Activated CD4-positive, CD25-positive, alpha-beta regulatory T cell (primary cell): ENCODE measurements around the gene ZNF136.

Source experiments
- DNase-seq, 4 experiments: peaks; one replicate each; lab custom pipeline; 2025; lab: John Stamatoyannopoulos, UW

The ZNF136 gene

DNA sequence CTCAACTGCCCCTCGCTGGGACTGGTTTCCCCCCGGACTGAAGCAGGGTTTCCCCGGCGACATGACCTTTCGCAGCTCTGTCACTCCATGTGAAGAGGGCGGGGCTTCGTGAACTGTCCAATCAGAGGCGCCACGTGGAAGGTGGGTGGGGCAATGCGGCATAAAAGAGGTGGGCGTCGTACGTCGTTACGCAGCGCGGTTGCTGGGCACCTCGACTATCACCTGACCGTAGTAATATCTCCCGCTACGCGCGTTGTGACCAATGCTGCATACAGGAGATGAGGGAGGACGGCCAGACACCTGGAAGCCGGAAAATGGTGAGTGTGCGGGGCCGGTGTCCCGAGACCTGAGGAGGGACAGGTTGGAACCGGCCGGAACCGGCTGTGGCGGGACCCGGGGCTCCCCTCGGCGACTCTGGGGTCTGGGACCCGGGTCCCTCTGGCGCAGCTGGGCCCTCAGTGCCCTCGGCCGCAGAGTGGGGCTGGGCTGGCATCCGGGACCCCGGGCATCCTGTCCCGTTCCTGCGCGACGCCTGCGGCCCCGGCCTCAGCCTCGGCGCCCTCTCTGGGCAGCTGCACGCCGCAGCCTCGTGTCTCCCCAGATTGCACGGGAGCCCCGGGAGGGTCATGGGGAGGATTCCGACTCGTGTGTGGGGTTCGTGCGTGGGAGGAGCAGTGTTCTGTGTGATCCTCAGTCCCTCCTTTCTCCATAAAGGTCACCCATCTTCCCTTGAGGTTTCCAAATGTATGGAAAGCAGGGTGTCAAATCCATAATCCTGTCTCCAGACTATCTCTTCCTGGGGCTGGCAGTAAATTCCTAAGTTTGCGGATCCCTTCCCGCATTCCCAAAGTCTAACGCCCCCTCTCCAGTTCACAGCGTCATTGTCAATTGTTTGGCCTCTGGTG is 32.2 kb downstream of the ZNF136 start:
- peak; percentile 30 to 56 (median 36) for DNase-seq

DNA sequence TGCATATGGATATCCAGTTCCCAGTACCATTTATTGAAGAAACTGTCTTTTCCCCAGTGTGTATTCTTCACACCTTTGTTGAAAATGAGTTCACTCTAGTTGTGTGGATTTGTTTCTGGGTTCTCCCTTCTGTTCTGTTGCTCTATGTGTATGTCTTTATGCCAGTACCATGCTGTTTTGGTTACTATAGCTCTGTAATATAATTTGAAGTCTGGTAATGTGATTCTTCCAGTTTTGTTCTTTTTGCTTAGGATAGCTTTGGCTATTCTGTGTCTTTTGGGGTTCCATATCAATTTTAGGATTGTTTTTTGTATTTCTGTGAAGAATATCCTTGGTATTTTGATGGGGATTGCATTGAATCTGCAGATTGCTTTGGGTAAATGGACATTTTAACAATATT is 35.2 kb downstream of the ZNF136 start:
- no peak for DNase-seq

DNA sequence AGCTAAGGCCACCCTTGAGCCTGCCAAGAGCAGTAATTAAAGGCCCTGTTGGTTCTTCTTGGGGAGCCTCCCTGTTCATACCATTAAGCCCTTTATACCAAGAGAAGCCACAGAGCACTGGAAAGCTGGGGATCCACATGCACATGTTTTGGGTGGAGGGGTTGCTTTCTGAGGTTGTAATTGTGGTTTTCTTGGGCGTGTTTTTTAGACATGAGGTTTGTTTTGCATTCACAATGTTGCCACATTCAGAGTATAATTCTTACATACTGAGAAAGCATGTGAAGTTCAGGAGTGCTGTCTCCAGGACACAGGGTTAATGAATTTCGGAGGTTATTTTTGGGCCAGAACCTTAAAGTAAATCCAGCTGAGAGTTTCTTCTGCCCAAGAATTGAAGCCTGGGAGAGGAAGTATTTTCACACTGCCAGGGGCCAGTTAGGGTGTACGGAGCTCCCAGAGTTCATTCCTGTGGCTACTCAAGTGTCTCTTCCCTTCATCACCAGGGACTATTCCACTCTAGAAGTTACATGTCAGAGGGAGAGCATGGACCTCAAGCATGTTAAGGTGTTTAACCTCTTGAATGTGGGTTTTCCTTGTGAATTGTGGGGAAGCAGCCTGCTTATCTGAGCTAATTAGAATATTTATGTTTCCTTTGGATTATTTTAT is 37.0 kb downstream of the ZNF136 start:
- DNase-seq = no peak

DNA sequence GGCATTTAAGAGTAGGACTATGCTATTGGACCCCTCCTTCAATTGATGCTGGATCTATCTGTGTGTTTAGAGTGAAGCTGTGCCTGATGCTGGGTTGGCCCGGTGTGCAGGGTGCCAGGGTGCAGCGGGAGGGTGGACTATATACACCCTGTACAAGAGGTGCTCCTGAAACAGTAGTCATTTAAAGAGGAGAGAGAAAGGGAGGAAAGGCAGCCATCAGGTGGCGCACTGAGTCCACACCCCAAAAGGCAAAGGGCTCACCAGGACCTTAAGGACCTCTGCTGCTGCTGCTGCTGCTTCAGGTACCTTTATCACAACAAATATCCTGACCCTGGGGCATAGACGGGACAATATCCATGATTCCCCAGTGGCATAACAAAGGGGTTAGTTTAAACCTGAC is 39.4 kb downstream of the ZNF136 start:
- peak in 3 of 4 experiments; percentile 18 to 33 (median 30) for DNase-seq

DNA sequence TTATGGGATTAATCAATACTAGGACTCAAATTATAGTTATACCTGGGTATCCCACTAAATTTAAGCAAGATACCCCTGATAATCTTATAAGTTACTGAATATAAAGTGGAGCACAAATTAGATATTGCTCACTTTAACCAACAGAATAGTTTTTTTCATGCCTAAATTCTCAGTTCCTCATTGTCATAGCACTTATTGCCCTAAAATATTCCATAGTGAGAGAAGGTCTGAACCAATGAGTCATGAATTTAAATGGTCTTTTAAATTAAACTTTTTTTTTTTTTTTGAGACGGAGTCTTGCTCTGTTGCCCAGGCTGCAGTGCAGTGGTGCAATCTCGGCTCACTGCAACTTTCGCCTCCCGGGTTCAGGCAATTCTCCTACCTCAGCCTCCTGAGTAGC is 42.4 kb downstream of the ZNF136 start:
- DNase-seq = no peak

DNA sequence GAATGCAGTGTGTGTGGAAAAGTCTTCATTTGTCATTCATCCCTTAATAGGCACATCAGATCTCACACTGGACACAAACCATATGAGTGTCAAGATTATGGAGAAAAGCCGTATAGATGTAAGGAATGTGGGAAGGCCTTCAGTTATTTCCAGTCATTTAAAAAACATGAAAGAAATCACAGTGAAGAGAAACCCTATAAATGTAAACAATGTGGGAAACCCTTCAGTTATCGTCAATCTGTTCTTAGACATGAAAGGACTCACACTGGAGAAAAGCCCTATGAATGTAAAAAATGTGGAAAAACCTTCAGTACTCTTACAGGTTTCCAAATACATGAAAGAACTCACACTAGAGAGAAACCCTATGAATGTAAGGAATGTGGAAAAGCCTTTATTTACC is 45.3 kb downstream of the ZNF136 start:
- no peak for DNase-seq

DNA sequence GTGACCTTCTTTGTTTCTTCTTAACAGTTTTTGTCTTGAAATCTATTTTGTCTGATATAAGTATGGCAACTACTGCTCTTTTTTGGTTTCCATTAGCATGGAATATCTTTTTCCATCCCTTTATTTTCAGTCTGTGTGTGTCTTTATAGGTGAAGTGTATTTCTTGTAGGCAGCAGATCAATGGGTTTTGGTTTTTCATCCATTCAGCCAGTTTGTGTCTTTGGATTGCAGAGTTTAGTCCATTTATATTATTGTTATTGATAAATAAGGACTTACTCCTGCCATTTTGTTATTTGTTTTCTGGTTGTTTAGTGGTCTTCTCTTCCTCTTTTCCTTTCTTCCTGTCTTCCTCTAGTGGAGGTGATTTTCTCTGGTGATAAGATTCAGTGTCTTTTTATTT is 54.4 kb downstream of the ZNF136 start:
- no peak for DNase-seq

DNA sequence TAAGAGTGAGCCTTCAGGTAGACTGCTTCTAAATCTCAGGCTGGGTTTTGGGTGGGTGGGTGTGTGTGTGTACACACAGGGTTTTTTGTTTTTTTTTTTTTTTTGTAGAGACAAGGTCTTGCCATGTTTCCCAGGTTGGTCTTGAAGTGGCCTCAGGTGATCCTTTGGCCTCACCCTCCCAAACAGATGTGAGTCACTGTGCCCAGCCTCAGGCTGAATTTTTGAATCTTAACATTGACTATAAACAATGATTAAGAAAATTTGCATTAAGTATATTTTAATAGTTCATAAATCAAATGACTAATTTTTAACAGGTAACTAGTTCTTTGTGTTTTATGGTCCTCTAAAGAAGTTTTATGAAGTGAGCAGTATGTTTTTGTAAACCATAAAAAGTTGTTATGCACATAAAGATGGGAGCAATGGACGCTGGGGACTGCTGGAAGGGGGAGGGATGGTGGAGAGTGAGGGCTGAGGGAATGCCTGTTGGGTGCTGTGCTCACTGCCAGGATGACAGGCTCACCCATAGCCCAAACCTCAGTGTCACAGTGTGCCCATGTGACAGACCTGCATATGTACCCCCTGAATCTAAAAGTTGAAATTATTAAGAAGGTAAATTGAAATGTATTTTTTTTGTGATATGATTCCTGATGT is 60.2 kb downstream of the ZNF136 start:
- no peak for DNase-seq

DNA sequence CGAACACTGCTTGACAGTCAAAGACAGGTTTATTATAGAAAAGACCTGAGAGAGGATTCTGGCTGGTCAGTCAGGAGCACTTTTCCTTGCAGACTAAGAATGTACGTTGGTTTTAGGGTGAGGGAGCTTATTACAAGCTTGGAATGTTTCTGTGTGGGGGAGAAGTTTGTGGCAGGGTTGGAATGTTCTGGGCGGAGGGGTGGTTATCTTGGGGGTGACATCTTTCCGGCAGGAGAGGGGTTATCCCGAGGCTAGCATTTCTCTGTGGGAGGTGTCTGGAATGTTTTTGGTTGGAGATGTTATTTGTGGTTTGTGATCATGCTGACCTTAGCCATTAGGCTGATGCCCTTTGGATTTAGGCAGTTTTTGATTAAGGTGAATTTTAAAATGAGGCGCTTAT is 61.8 kb downstream of the ZNF136 start:
- no peak for DNase-seq

DNA sequence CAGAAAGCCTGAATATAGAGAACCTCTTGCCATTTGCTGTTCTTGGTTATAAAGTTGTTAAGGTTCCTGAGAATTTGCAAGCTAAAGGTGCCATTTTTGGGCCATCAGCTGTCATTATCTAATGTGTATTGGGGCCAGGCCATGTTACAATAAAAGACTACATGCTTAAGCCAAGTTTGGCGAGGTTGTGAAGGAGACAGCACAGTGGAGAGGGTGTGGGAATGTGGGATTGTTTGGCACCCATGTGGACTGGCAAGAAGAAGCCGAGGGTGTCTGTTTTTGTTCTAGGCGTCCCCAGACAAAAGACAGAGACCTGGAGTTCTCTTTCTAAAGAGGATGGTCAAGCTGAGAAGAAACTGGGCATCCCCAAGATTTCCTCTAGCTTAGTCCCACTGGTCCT is 67.1 kb downstream of the ZNF136 start:
- DNase-seq = no peak

DNA sequence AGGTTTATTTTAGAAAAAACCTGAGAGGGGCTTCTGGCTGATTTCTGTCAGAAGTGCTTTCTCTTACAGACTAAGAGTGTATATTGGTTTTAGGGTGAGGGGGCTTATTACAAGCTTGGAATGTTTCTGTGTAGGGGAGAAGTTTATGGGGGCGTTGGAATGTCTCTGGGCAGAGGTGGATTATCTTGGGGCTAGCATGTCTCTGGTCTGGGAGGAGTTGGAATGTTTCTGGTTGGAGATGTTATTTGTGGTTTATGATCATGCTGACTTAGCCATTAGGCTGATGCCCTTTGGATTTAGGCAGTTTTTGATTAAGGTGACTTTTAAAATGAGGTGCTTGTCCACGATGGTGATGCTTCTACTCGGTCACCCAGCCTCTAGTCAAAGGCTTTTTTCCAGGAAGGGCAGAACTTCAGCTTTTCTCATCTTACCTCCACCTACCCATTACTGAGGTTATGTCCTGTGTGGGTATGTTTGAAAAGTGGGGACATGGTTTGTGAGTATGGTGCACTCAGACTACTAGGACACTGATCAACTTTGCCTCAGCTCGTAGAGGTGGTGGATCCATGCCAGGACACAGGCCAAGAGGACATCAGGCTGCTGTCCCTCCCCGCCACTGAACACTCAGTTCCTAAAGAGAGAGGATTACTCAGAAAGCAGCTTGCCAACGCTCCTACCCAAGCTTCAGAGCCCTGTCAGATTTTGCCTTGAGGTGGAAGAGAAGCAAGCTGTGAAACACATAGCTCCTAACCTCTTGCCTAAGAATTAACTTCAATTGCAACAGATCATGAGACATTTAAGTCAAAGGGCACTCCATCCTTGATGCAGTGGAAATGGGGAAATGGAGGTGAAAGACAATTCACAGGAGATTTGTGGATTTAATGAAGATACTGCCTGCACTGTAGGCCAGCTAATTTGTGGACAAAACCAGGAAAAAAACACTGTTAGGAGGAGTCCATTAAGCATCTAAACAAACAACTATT is 68.1 kb downstream of the ZNF136 start:
- no peak for DNase-seq

DNA sequence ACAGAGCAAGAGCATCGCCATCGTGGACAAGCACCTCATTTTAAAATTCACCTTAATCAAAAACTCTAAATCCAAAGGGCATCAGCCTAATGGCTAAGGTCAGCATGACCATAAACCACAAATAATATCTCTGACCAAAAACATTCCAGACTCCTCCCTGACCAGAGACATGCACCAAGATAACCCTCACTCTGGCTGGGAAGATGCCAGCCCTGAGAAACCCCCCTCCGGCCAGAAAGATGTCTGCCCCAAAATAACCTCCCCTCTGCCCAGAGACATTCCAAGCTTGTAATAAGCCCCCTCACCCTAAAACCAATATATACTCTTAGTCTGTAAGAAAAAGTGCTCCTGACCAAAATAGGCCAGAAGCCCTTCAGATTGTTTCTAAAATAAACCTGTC is 70.1 kb downstream of the ZNF136 start:
- no peak for DNase-seq

DNA sequence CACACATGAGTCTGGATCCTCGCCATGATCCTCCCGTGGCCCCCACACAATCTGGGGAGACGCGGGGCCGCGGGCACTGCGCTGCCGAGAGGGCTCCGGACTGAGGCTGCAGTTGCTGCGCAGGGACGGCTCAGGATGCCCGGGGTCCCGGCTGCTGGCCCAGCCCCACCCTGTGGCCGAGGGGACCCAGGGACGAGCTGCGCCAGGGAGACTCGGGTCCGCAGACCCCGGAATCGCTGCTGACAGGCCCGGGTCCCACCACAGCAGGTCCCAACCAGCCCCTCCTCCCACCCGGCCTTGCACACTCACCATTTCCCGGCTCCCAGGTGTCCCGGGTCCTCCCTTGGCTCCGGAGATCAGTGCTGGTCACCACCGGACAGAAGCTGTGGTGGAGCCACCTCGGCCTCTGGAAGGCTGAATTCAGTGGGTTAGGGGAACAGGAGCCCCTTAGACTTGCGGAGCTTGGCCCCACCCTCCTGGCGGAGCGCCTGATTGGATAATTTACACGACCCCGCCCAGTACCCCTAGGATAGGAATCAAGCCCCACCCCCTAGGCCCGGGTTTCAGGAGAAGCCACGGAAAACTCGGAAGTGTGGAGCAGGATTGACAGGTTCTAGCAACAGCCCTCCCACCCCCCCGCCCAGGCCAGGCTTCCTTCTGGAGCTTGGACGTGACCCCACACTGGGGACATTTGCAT is 74.4 kb downstream of the ZNF136 start:
- DNase-seq = no peak
